IMR-90 (cell line): ENCODE results near the gene RNF151.
A peak's percentile ranks its signal among the peaks of the same experiment; 100 is the strongest.

Experiments
- CTCF ChIP-seq: conservative IDR thresholded peaks from 2 replicates; pipeline ENCODE4 v1.5.1; 2012; ENCODE audit warnings: mild to moderate bottlenecking, low read depth, low read length, improper control_type of control experiment
- FOS ChIP-seq: fragments of 150-350 bp; IDR thresholded peaks from 2 replicates; pipeline ENCODE4 v1.6.1; 2016; ENCODE audit warnings: low read depth, low read length
- MAZ ChIP-seq: IDR thresholded peaks from 2 replicates; pipeline ENCODE4 v1.6.1; 2012; ENCODE audit warnings: low read depth, mild to moderate bottlenecking, low read length, improper control_type of control experiment, moderate library complexity, borderline replicate concordance

- peak; percentile 94 for TF ChIP-seq MAZ
- TF ChIP-seq CTCF, result no peak
- TF ChIP-seq FOS, result no peak
Observed at GRCh38 chr16:1964506-1965395, 1.9 kb upstream of the RNF151 start, which contains the start of gene RPS2.
